SK-N-SH (cell line): ENCODE data around the gene CDH22. TPM values are rescaled to one million over a fixed set of nuclear protein-coding genes. Genes with fewer than 3 reads are reported as not detected.

ENCODE experiments used
- CTCF ChIA-PET: fragments of 300-600, 350-600 bp; formaldehyde crosslinking; extraction: SDS; loops from one replicate; lab custom pipeline; 2021; lab: Yijun Ruan, JAX
- POLR2A ChIA-PET: fragments of 350-600 bp; sonication (Branson Sonifier 250); formaldehyde crosslinking; extraction: SDS; loops from one replicate; lab custom pipeline; 2020; ENCODE audit warnings: antibody characterized with exemption, inconsistent platforms; lab: Yijun Ruan, JAX
- DNase-seq: peaks from one replicate; pipeline ENCODE4 v3.0.0; 2012
- H2AFZ ChIP-seq: fragments of 200-600 bp; sonication (generic); 2 replicates; pipeline ENCODE4 v1.8.1; 2016; ENCODE audit warnings: antibody characterized with exemption, mild to moderate bottlenecking, low read depth
- H3F3A ChIP-seq: fragments of 200-600 bp; sonication (generic); replicated peaks from 2 replicates; pipeline ENCODE3; 2016; ENCODE audit warnings: antibody characterized with exemption, mild to moderate bottlenecking; ENCODE audit not compliant: insufficient read depth
- H3K27ac ChIP-seq, 2 experiments: fragments of 200-500 bp in 1 of 2; fragments of 200-600 bp in 1 of 2; sonication (Bioruptor generic) in 1 of 2; sonication (generic), shearing (Covaris generic) in 1 of 2; 2 replicates each; pipeline versions ENCODE4 v1.5.1 to v1.6.1; 2014 to 2016; ENCODE audit warnings: low read depth in 2 of 2, inconsistent platforms in 1 of 2, low read length in 1 of 2, mild to moderate bottlenecking in 1 of 2, mixed read lengths in 1 of 2
- H3K27me3 ChIP-seq: fragments of 200-600 bp; sonication (generic), shearing (Covaris generic); 2 replicates; pipeline ENCODE4 v1.6.1; 2016; ENCODE audit warnings: mixed run types; ENCODE audit not compliant: insufficient read depth
- H3K36me3 ChIP-seq, 2 experiments: fragments of 200-500 bp in 1 of 2; fragments of 200-600 bp in 1 of 2; sonication (Bioruptor generic) in 1 of 2; sonication (generic) in 1 of 2; replicated peaks in 1 of 2; 2 replicates each; pipeline versions ENCODE3 to v1.5.1; 2014 to 2016; ENCODE audit warnings: low read length in 1 of 2, mild to moderate bottlenecking in 1 of 2; ENCODE audit not compliant: insufficient read depth in 2 of 2, control insufficient read depth in 1 of 2
- H3K4me1 ChIP-seq, 2 experiments: fragments of 200-500 bp in 1 of 2; fragments of 200-600 bp in 1 of 2; sonication (Bioruptor generic) in 1 of 2; sonication (generic), shearing (Covaris generic) in 1 of 2; 2 replicates each; pipeline versions ENCODE4 v1.5.1 to v1.6.1; 2014 to 2016; ENCODE audit warnings: low read depth in 1 of 2, low read length in 1 of 2, mixed run types in 1 of 2; ENCODE audit not compliant: insufficient read depth in 2 of 2, control insufficient read depth in 1 of 2
- H3K4me2 ChIP-seq: fragments of 200-600 bp; sonication (generic), shearing (Covaris generic); 2 replicates; pipeline ENCODE4 v1.6.1; 2017; ENCODE audit warnings: mixed run types
- H3K4me3 ChIP-seq, 2 experiments: fragments of 200-500 bp in 1 of 2; fragments of 200-600 bp in 1 of 2; sonication (Bioruptor generic) in 1 of 2; sonication (generic), shearing (Covaris generic) in 1 of 2; 2 replicates each; pipeline versions ENCODE4 v1.5.1 to v1.8.1; 2014 to 2016; ENCODE audit warnings: low read depth in 2 of 2, inconsistent platforms in 1 of 2, low read length in 1 of 2, mild to moderate bottlenecking in 1 of 2, mixed read lengths in 1 of 2, moderate library complexity in 1 of 2
- H3K79me2 ChIP-seq: fragments of 200-600 bp; sonication (generic); 2 replicates; pipeline ENCODE4 v1.8.1; 2017; ENCODE audit warnings: mild to moderate bottlenecking; ENCODE audit not compliant: insufficient read depth
- H3K9ac ChIP-seq: fragments of 200-600 bp; sonication (generic); 2 replicates; pipeline ENCODE4 v1.6.1; 2017; ENCODE audit warnings: mixed run types
- H3K9me2 ChIP-seq: fragments of 200-600 bp; sonication (generic); 2 replicates; pipeline ENCODE4 v1.6.1; 2017; ENCODE audit warnings: mixed run types
- H3K9me3 ChIP-seq: fragments of 200-600 bp; sonication (generic); 2 replicates; pipeline ENCODE4 v1.6.1; 2017; ENCODE audit warnings: mixed run types, mild to moderate bottlenecking, moderate library complexity
- H4K20me1 ChIP-seq: fragments of 200-600 bp; sonication (generic); 2 replicates; pipeline ENCODE4 v1.6.1; 2017; ENCODE audit warnings: mild to moderate bottlenecking, mixed run types; ENCODE audit not compliant: insufficient read depth
- CTCF ChIP-seq: fragments of 200-600 bp; sonication (generic); IDR thresholded peaks from 2 replicates; pipeline ENCODE4 v1.6.1; 2017; ENCODE audit warnings: antibody characterized with exemption, mild to moderate bottlenecking, moderate library complexity
- ELF1 ChIP-seq: IDR thresholded peaks from 2 replicates; pipeline ENCODE4 v1.4.0; 2012
- EZH2phosphoT487 ChIP-seq: fragments of 200-600 bp; sonication (generic); IDR thresholded peaks from 2 replicates; pipeline ENCODE4 v1.6.1; 2017; ENCODE audit warnings: low read depth, mixed run types, mild to moderate bottlenecking, antibody characterized with exemption, moderate library complexity, borderline replicate concordance
- FOSL2 ChIP-seq: IDR thresholded peaks from 2 replicates; pipeline ENCODE4 v1.4.0; 2012; ENCODE audit warnings: low read depth, mild to moderate bottlenecking, moderate library complexity, borderline replicate concordance
- FOXJ3 ChIP-seq: sonication (generic); formaldehyde crosslinking; IDR thresholded peaks from 2 replicates; pipeline ENCODE4 v1.5.1; 2020; ENCODE audit warnings: mild to moderate bottlenecking, missing genetic modification reagents
- FOXM1 ChIP-seq: IDR thresholded peaks from 2 replicates; pipeline ENCODE4 v1.4.0; 2012; ENCODE audit warnings: low read depth, mild to moderate bottlenecking
- GATA2 ChIP-seq: sonication (generic); formaldehyde crosslinking; IDR thresholded peaks from 2 replicates; pipeline ENCODE4 v1.5.0; 2020; ENCODE audit warnings: mild to moderate bottlenecking, missing genetic modification reagents
- JUND ChIP-seq: IDR thresholded peaks from 2 replicates; pipeline ENCODE4 v1.4.0; 2012
- MAX ChIP-seq: IDR thresholded peaks from 2 replicates; pipeline ENCODE4 v1.4.0; 2012; ENCODE audit warnings: low read depth
- NFIC ChIP-seq: IDR thresholded peaks from 2 replicates; pipeline ENCODE4 v1.4.0; 2012; ENCODE audit warnings: borderline replicate concordance
- NRF1 ChIP-seq: IDR thresholded peaks from 2 replicates; pipeline ENCODE4 v1.6.1; 2012; ENCODE audit warnings: low read depth, mild to moderate bottlenecking, low read length
- PBX3 ChIP-seq: IDR thresholded peaks from 2 replicates; pipeline ENCODE4; 2012
- POLR2AphosphoS5 ChIP-seq: IDR thresholded peaks from 2 replicates; pipeline ENCODE4 v1.6.1; 2012; ENCODE audit warnings: low read depth, low read length
- RAD21 ChIP-seq: IDR thresholded peaks from 2 replicates; pipeline ENCODE4 v1.6.1; 2012; ENCODE audit warnings: mild to moderate bottlenecking, low read length
- RCOR1 ChIP-seq: fragments of 150-350 bp; IDR thresholded peaks from 2 replicates; pipeline ENCODE4 v1.6.1; 2017; ENCODE audit warnings: antibody characterized with exemption, low read length
- RFX5 ChIP-seq: IDR thresholded peaks from 2 replicates; pipeline ENCODE4 v1.6.1; 2012; ENCODE audit warnings: mild to moderate bottlenecking, improper control_type of control experiment, low read length
- SMC3 ChIP-seq: IDR thresholded peaks from 2 replicates; pipeline ENCODE4 v1.6.1; 2012; ENCODE audit warnings: low read depth, low read length, improper control_type of control experiment
- TAF1 ChIP-seq: IDR thresholded peaks from 2 replicates; pipeline ENCODE4 v1.6.1; 2012; ENCODE audit warnings: low read depth, mild to moderate bottlenecking, low read length, moderate library complexity, borderline replicate concordance
- TCF12 ChIP-seq: IDR thresholded peaks from 2 replicates; pipeline ENCODE4 v1.4.0; 2012
- USF1 ChIP-seq: IDR thresholded peaks from 2 replicates; pipeline ENCODE4 v1.4.0; 2012; ENCODE audit warnings: low read depth, borderline replicate concordance
- ZBTB33 ChIP-seq: IDR thresholded peaks from 2 replicates; pipeline ENCODE4 v1.4.0; 2012; ENCODE audit warnings: low read depth, borderline replicate concordance
- WGBS: methylation state at CpG from one replicate; pipeline ENCODE4 v1.1.6; 2017; ENCODE audit warnings: low lambda C conversion rate; 5-methylcytosine and 5-hydroxymethylcytosine counted together
- polyA plus RNA-seq, 3 experiments: library from polyadenylated mRNA; depleted of rRNA; stranded (reverse); fragments of >200 nt; gene quantifications; 2 replicates each; pipeline ENCODE4 v1.2.3, GENCODE V29; 2012

Gene CDH22
- polyA plus RNA-seq, 1 of the 3 experiments (the other 2 are of a cell fraction): not detected

GRCh38 chr20:46298374-46298773, 9.9 kb downstream of the CDH22 start:
- ChIA-PET CTCF (interaction anchor here (1.1 to 14.2 kb wide), 4 partner anchors 9 to 168 kb away, joined by 4 to 140 read pairs (median 9); no protein-coding TSS in a partner anchor), POLR2A (no interaction called here)
- Histone ChIP-seq H3K4me2 (no peak overlapping the region), H3K9me3 (no peaks in the 10 kb centered on the region), H3K36me3 (no peaks in the 10 kb centered on the region), H4K20me1 (no peaks in the 10 kb centered on the region), H3K9me2 (no peaks in the 10 kb centered on the region), H3F3A (no peaks in the 10 kb centered on the region), H3K4me3 (no peak overlapping the region), H2AFZ (no peak overlapping the region), H3K9ac (no peak overlapping the region), H3K4me1 (peaks cover 0 to 3% of the 10 kb centered on the region in 2 experiments; a peak in 1 of 4 replicates), H3K79me2 (no peaks in the 10 kb centered on the region), H3K27ac (no peak overlapping the region), H3K27me3 (no peaks in the 10 kb centered on the region; the same call in 1 of the 2 replicates)
- DNase-seq: no peak
- 46% methylated on average over 3 of the region's 3 CpGs for WGBS
- TF ChIP-seq NFIC (no peak), JUND (no peak), USF1 (no peak), POLR2AphosphoS5 (no peak), PBX3 (no peak), FOSL2 (no peak), SMC3 (no peak), RAD21 (no peak), FOXM1 (no peak), EZH2phosphoT487 (no peak), MAX (no peak), RFX5 (no peak), NRF1 (no peak)

- POLR2A ChIA-PET: no interaction called here
- TF ChIP-seq GATA2 (CRISPR knock-in tag) (no peak), EZH2phosphoT487 (no peak), SMC3 (no peak), ELF1 (no peak), FOXJ3 (no peak), TCF12 (no peak), ZBTB33 (no peak), CTCF (no peak), JUND (no peak), TAF1 (no peak), USF1 (no peak), RAD21 (no peak), RFX5 (no peak), RCOR1 (no peak)
Measured at GRCh38 chr20:46296526-46297250, 11.6 kb downstream of the CDH22 start.

More at GRCh38 chr20:46296526-46297250, 11.6 kb downstream of the CDH22 start:
- H3K9ac ChIP-seq: no peak overlapping the region
- CTCF ChIA-PET: interaction anchor here (0.6 to 14.2 kb wide), 5 partner anchors 10 to 166 kb away, joined by 3 to 140 read pairs (median 7); no protein-coding TSS in a partner anchor
- WGBS: 33% methylated on average over 10 of the region's 12 CpGs
- no peak overlapping the region for H3K4me2 ChIP-seq
- no peaks in the 10 kb centered on the region for H4K20me1 ChIP-seq
- no peaks in the 10 kb centered on the region for H3K79me2 ChIP-seq
- H3K9me2 ChIP-seq: no peaks in the 10 kb centered on the region
- no peaks in the 10 kb centered on the region for H3K36me3 ChIP-seq
- no peak overlapping the region for H3K27ac ChIP-seq
- no peaks in the 10 kb centered on the region for H3F3A ChIP-seq
- no peak overlapping the region for H2AFZ ChIP-seq
- no peaks in the 10 kb centered on the region; the same call in 1 of the 2 replicates for H3K27me3 ChIP-seq
- DNase-seq: no peak
- no peaks in the 10 kb centered on the region; a peak in 1 of 4 replicates for H3K4me1 ChIP-seq
- no peak overlapping the region for H3K4me3 ChIP-seq
- no peaks in the 10 kb centered on the region for H3K9me3 ChIP-seq
